ENCODE results near the gene ZNF80. TPM values are rescaled to one million over a fixed set of nuclear protein-coding genes. Genes with fewer than 3 reads are reported as not detected.

The ZNF80 gene
- total RNA-seq, 1 donor from 2014 or later, result not detected

- no peak overlapping the region for H3K27ac Mint-ChIP-seq (ENCODE audit: unreplicated experiment)
- peaks cover 6% of the 10 kb centered on the region for H3K4me1 Mint-ChIP-seq (ENCODE audit: low read depth, unreplicated experiment)
- H3K9me3 Mint-ChIP-seq (ENCODE audit: unreplicated experiment), result peaks cover 6% of the 10 kb centered on the region
- peaks cover 2% of the 10 kb centered on the region for H3K27me3 Mint-ChIP-seq (ENCODE audit: unreplicated experiment)
- no peak for TF ChIP-seq CTCF (IDR thresholded peaks at IDR 0.05; ENCODE audit: partially characterized antibody, unreplicated experiment)
- no peaks in the 10 kb centered on the region for H3K36me3 Mint-ChIP-seq (ENCODE audit: unreplicated experiment)
- H3K4me3 Mint-ChIP-seq (ENCODE audit: unreplicated experiment), result no peak overlapping the region
- DNase-seq, result no peak
Measured at GRCh38 chr3:114234745-114235144, 2.6 kb downstream of the ZNF80 start.

- peaks cover 2% of the 10 kb centered on the region for H3K4me1 Mint-ChIP-seq (ENCODE audit: low read depth, unreplicated experiment)
- no peaks in the 10 kb centered on the region for H3K36me3 Mint-ChIP-seq (ENCODE audit: unreplicated experiment)
- peaks cover 3% of the 10 kb centered on the region for H3K9me3 Mint-ChIP-seq (ENCODE audit: unreplicated experiment)
- no peak overlapping the region for H3K4me3 Mint-ChIP-seq (ENCODE audit: unreplicated experiment)
- H3K27ac Mint-ChIP-seq (ENCODE audit: unreplicated experiment), result no peak overlapping the region
- no peak for TF ChIP-seq CTCF (IDR thresholded peaks at IDR 0.05; ENCODE audit: partially characterized antibody, unreplicated experiment)
- no peak for DNase-seq
- H3K27me3 Mint-ChIP-seq (ENCODE audit: unreplicated experiment), result peaks cover 2% of the 10 kb centered on the region
Measured at GRCh38 chr3:114231616-114232015, 5.8 kb downstream of the ZNF80 start.

- no peak for DNase-seq
- H3K27me3 Mint-ChIP-seq (ENCODE audit: unreplicated experiment), result peaks cover 3% of the 10 kb centered on the region
- peaks cover 5% of the 10 kb centered on the region for H3K9me3 Mint-ChIP-seq (ENCODE audit: unreplicated experiment)
- H3K36me3 Mint-ChIP-seq (ENCODE audit: unreplicated experiment), result peaks cover 16% of the 10 kb centered on the region
- no peak overlapping the region for H3K4me3 Mint-ChIP-seq (ENCODE audit: unreplicated experiment)
- TF ChIP-seq CTCF (IDR thresholded peaks at IDR 0.05; ENCODE audit: partially characterized antibody, unreplicated experiment), result no peak
- no peaks in the 10 kb centered on the region for H3K4me1 Mint-ChIP-seq (ENCODE audit: low read depth, unreplicated experiment)
- H3K27ac Mint-ChIP-seq (ENCODE audit: unreplicated experiment), result no peak overlapping the region
Measured at GRCh38 chr3:114227076-114227475, 10.3 kb downstream of the ZNF80 start.

GRCh38 chr3:114226313-114226712 lies 11.1 kb downstream of the ZNF80 start:
- H3K9me3 Mint-ChIP-seq (ENCODE audit: unreplicated experiment), result peaks cover 5% of the 10 kb centered on the region
- H3K4me1 Mint-ChIP-seq (ENCODE audit: low read depth, unreplicated experiment), result no peaks in the 10 kb centered on the region
- DNase-seq, result no peak
- TF ChIP-seq CTCF (IDR thresholded peaks at IDR 0.05; ENCODE audit: partially characterized antibody, unreplicated experiment), result no peak
- H3K27me3 Mint-ChIP-seq (ENCODE audit: unreplicated experiment), result peaks cover 5% of the 10 kb centered on the region
- H3K36me3 Mint-ChIP-seq (ENCODE audit: unreplicated experiment), result peaks cover 16% of the 10 kb centered on the region
- no peak overlapping the region for H3K4me3 Mint-ChIP-seq (ENCODE audit: unreplicated experiment)
- H3K27ac Mint-ChIP-seq (ENCODE audit: unreplicated experiment), result no peak overlapping the region

- Mint-ChIP-seq H3K4me3 (ENCODE audit: unreplicated experiment) (no peak overlapping the region), H3K4me1 (ENCODE audit: low read depth, unreplicated experiment) (peaks cover 2% of the 10 kb centered on the region), H3K27ac (ENCODE audit: unreplicated experiment) (no peak overlapping the region), H3K27me3 (ENCODE audit: unreplicated experiment) (peaks cover 3% of the 10 kb centered on the region), H3K9me3 (ENCODE audit: unreplicated experiment) (peaks cover 2% of the 10 kb centered on the region), H3K36me3 (ENCODE audit: unreplicated experiment) (peaks cover 16% of the 10 kb centered on the region)
- no peak for DNase-seq
- TF ChIP-seq CTCF (IDR thresholded peaks at IDR 0.05; ENCODE audit: partially characterized antibody, unreplicated experiment), result no peak
Measured at GRCh38 chr3:114223143-114223542, 14.2 kb downstream of the ZNF80 start.

Data from glutamatergic neuron (in vitro differentiated cells).